GM23338 (cell line): ENCODE results near the gene CABLES1.

Source experiments
- CREB1 ChIP-seq: fragments of 250-450 bp; sonication (Bioruptor Pico); IDR thresholded peaks from 2 replicates; pipeline ENCODE4 v1.5.0; 2020; ENCODE audit warnings: low read depth, mild to moderate bottlenecking, moderate library complexity
- CTCF ChIP-seq, 2 experiments: fragments of 200-600 bp in 1 of 2; sonication (generic) in 1 of 2; conservative IDR thresholded peaks; 2 replicates each; pipeline versions ENCODE4 v1.5.1 to v1.6.1; 2016 to 2017; ENCODE audit warnings: antibody characterized with exemption in 2 of 2, low read depth in 2 of 2, mild to moderate bottlenecking in 2 of 2, moderate library complexity in 1 of 2
- EZH2 ChIP-seq: fragments of 200-600 bp; sonication (generic); IDR thresholded peaks from one replicate; pipeline ENCODE4 v1.8.0; 2017; ENCODE audit warnings: antibody characterized with exemption, mild to moderate bottlenecking, low read depth; ENCODE audit not compliant: unreplicated experiment
- JUNB ChIP-seq: IDR thresholded peaks from one replicate; pipeline ENCODE4 v1.6.1; 2016; ENCODE audit warnings: antibody characterized with exemption; ENCODE audit not compliant: unreplicated experiment

GRCh38 chr18:23302511-23302850 lies 167.2 kb downstream of the CABLES1 start:
- TF ChIP-seq CTCF (conservative IDR thresholded peaks at IDR 0.05; ENCODE audit: low read depth in 2 of 2): no peak
- no peak for TF ChIP-seq EZH2
- no peak for TF ChIP-seq JUNB
- TF ChIP-seq CREB1 (CRISPR knock-in tag): no peak
